ENCODE results near the gene PAK5. TPM values are rescaled to one million over a fixed set of nuclear protein-coding genes. Genes with fewer than 3 reads are reported as not detected.

The PAK5 gene
- polyA plus RNA-seq, 1 donor (not counting 4 experiments of a cell fraction or from before 2014, with no cell fraction given): not detected

DNA sequence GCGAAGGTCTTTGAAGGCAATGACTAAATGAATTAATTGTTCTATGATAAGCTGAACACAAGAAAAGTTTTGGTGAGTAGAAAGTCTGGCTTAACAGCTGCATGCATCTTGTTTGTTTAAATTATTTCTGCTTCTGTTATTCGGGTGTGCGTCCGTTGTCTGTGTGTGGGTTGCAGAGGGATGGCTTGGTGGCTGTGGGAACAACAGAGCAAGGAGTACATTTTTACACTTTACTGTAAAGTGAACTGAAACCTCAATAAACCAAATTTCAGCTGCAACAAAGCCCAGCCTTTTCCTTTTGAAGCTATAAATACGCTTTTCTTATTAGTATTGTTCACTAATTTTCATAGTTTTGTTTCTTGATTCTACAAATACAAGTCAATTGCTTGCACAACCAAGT is 328.0 kb downstream of the PAK5 start:
- H3K36me3 ChIP-seq (ENCODE audit: control insufficient read depth in 2 of 2, extremely low read depth in 1 of 2, insufficient read depth in 2 of 2, low read length in 2 of 2): no peaks in the 10 kb centered on the region
- no peak for FAIRE-seq
- no peak overlapping the region for H2AFZ ChIP-seq (ENCODE audit: control insufficient read depth, low read length)

GRCh38 chr20:9509246-9509645 is 329.6 kb downstream of the PAK5 start:
- peaks cover 57% of the 10 kb centered on the region for H3K27me3 ChIP-seq (ENCODE audit: control insufficient read depth, extremely low read depth, insufficient read depth, low read length)

More for the DNA sequence above, 328.0 kb downstream of the PAK5 start:
- no peak overlapping the region for H3K4me2 ChIP-seq (ENCODE audit: control insufficient read depth, extremely low read depth, insufficient read depth, low read depth, low read length)
- dilution Hi-C loops (cut with MboI; ENCODE audit: extremely low pct_ligation_motif_present, low sequenced_read_pairs): no loop called here
- no peak overlapping the region for H3K4me3 ChIP-seq (ENCODE audit: control insufficient read depth in 2 of 3, extremely low read depth in 1 of 3, insufficient read depth in 2 of 3, low read depth in 1 of 3, low read length in 3 of 3)
- H3K9ac ChIP-seq (ENCODE audit: control insufficient read depth, extremely low read depth, insufficient read depth, low read length): no peak overlapping the region
- no peak overlapping the region for H3K27ac ChIP-seq (ENCODE audit: control insufficient read depth, insufficient read depth, low read length)
- H3K9me3 ChIP-seq (ENCODE audit: control insufficient read depth, low read depth, low read length): no peaks in the 10 kb centered on the region
- no peaks in the 10 kb centered on the region for H4K20me1 ChIP-seq (ENCODE audit: control insufficient read depth, extremely low read depth, insufficient read depth, low read length)
- H3K79me2 ChIP-seq (ENCODE audit: control insufficient read depth, insufficient read depth, low read length): no peaks in the 10 kb centered on the region
- TF ChIP-seq CTCF (optimal IDR thresholded peaks at IDR 0.05 in 1 of 3, IDR thresholded peaks at IDR 0.05 in 1 of 3, conservative IDR thresholded peaks at IDR 0.05 in 1 of 3; ENCODE audit: extremely low read depth in 1 of 3, insufficient read depth in 2 of 3, low read length in 3 of 3) (no peak), EZH2 (IDR thresholded peaks at IDR 0.05; ENCODE audit: low read length) (no peak)
- DNase-seq (ENCODE audit: low read depth, low spot score): no peak
- no peaks in the 10 kb centered on the region for H3K9me1 ChIP-seq (ENCODE audit: control insufficient read depth, extremely low read depth, insufficient read depth, low read length)
- no peaks in the 10 kb centered on the region for H3K4me1 ChIP-seq (ENCODE audit: control insufficient read depth, extremely low read depth, insufficient read depth, low read length)
- peaks cover 68% of the 10 kb centered on the region for H3K27me3 ChIP-seq (ENCODE audit: control insufficient read depth, extremely low read depth, insufficient read depth, low read length)

More at GRCh38 chr20:9509246-9509645, 329.6 kb downstream of the PAK5 start:
- FAIRE-seq: no peak
- H3K4me1 ChIP-seq (ENCODE audit: control insufficient read depth, extremely low read depth, insufficient read depth, low read length): no peaks in the 10 kb centered on the region
- no peaks in the 10 kb centered on the region for H3K79me2 ChIP-seq (ENCODE audit: control insufficient read depth, insufficient read depth, low read length)
- H3K4me3 ChIP-seq (ENCODE audit: control insufficient read depth in 2 of 3, extremely low read depth in 1 of 3, insufficient read depth in 2 of 3, low read depth in 1 of 3, low read length in 3 of 3): no peak overlapping the region
- H3K4me2 ChIP-seq (ENCODE audit: control insufficient read depth, extremely low read depth, insufficient read depth, low read depth, low read length): no peak overlapping the region
- no peak overlapping the region for H3K9ac ChIP-seq (ENCODE audit: control insufficient read depth, extremely low read depth, insufficient read depth, low read length)
- no peak overlapping the region for H3K27ac ChIP-seq (ENCODE audit: control insufficient read depth, insufficient read depth, low read length)
- no peak for DNase-seq (ENCODE audit: low read depth, low spot score)
- H3K9me1 ChIP-seq (ENCODE audit: control insufficient read depth, extremely low read depth, insufficient read depth, low read length): no peaks in the 10 kb centered on the region
- no peak overlapping the region for H2AFZ ChIP-seq (ENCODE audit: control insufficient read depth, low read length)
- H4K20me1 ChIP-seq (ENCODE audit: control insufficient read depth, extremely low read depth, insufficient read depth, low read length): no peaks in the 10 kb centered on the region
- no peaks in the 10 kb centered on the region for H3K36me3 ChIP-seq (ENCODE audit: control insufficient read depth in 2 of 2, extremely low read depth in 1 of 2, insufficient read depth in 2 of 2, low read length in 2 of 2)
- dilution Hi-C loops (cut with MboI; ENCODE audit: extremely low pct_ligation_motif_present, low sequenced_read_pairs): no loop called here
- H3K9me3 ChIP-seq (ENCODE audit: control insufficient read depth, low read depth, low read length): no peaks in the 10 kb centered on the region
- no peak for TF ChIP-seq EZH2 (IDR thresholded peaks at IDR 0.05; ENCODE audit: low read length)
- TF ChIP-seq CTCF (optimal IDR thresholded peaks at IDR 0.05 in 1 of 3, IDR thresholded peaks at IDR 0.05 in 1 of 3, conservative IDR thresholded peaks at IDR 0.05 in 1 of 3; ENCODE audit: extremely low read depth in 1 of 3, insufficient read depth in 2 of 3, low read length in 3 of 3): no peak
